ENCODE results near the gene DENND1C.

- TF ChIP-seq BHLHE40 (IDR thresholded peaks at IDR 0.05; ENCODE audit: low read depth, low read length) (no peak), CTCF (IDR thresholded peaks at IDR 0.05) (no peak), RCOR1 (IDR thresholded peaks at IDR 0.05; ENCODE audit: low read depth, low read length) (no peak), KDM1A (IDR thresholded peaks at IDR 0.05; ENCODE audit: low read depth) (no peak), POLR2A (IDR thresholded peaks at IDR 0.05; ENCODE audit: low read length) (no peak), TP53 (CRISPR knock-in tag; IDR thresholded peaks at IDR 0.05) (no peak), RARB (CRISPR knock-in tag; IDR thresholded peaks at IDR 0.05) (no peak), MYC (IDR thresholded peaks at IDR 0.05; ENCODE audit: borderline replicate concordance, low read length) (no peak), PHF8 (IDR thresholded peaks at IDR 0.05; ENCODE audit: borderline replicate concordance, low read depth) (no peak)
These were observed 47.8 kb upstream of the DENND1C start for GRCh38 chr19:6529351-6529750.

All from A549 (cell line).